ENCODE results near the gene CFAP46. TPM values are rescaled to one million over a fixed set of nuclear protein-coding genes. Genes with fewer than 3 reads are reported as not detected.

CFAP46 gene
- total RNA-seq, 6 donors from 2014 or later: 0.60 to 28.3 (median 8.0) TPM

DNA sequence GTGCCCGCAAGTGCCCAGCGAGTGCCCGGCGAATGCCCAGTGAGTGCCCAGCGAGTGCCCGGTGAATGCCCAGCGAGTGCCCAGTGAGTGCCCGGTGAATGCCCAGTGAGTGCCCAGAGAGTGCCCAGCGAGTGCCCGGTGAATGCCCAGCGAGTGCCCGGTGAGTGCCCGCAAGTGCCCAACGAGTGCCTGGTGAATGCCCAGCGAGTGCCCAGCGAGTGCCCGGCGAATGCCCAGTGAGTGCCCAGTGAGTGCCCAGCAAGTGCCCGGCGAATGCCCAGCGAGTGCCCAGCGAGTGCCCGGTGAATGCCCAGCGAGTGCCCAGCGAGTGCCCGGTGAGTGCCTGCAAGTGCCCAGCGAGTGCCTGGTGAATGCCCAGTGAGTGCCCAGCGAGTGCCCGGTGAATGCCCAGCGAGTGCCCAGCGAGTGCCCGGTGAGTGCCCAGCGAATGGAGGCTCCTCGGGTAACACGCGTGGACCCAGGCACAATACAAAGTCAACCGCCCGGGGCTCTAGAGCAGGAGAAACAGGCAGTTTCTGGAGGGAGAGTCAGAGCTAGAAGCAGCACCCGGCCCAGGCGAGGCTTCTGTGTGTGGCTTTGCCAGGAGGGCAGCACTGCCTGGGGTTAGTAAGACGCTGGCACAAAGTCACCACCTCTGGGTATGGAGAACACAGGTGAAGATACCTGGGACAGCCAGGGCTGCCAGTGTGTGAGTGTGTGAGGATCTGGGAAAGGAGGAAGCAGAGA, 38.2 kb upstream of the CFAP46 start:
- TF ChIP-seq POLR2AphosphoS5 (IDR thresholded peaks at IDR 0.05) (no peak), EP300 (IDR thresholded peaks at IDR 0.05) (no peak), POLR2A (IDR thresholded peaks at IDR 0.05) (no peak)
- TF ChIP-seq, protein P1, sequence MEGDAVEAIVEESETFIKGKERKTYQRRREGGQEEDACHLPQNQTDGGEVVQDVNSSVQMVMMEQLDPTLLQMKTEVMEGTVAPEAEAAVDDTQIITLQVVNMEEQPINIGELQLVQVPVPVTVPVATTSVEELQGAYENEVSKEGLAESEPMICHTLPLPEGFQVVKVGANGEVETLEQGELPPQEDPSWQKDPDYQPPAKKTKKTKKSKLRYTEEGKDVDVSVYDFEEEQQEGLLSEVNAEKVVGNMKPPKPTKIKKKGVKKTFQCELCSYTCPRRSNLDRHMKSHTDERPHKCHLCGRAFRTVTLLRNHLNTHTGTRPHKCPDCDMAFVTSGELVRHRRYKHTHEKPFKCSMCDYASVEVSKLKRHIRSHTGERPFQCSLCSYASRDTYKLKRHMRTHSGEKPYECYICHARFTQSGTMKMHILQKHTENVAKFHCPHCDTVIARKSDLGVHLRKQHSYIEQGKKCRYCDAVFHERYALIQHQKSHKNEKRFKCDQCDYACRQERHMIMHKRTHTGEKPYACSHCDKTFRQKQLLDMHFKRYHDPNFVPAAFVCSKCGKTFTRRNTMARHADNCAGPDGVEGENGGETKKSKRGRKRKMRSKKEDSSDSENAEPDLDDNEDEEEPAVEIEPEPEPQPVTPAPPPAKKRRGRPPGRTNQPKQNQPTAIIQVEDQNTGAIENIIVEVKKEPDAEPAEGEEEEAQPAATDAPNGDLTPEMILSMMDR (IDR thresholded peaks at IDR 0.05): no peak
- H3K27me3 ChIP-seq: no peaks in the 10 kb centered on the region
- peak overlapping the region in 1 of 4 donors; percentile 21 for H3K27ac ChIP-seq
- H3K4me3 ChIP-seq: no peak overlapping the region
- H3K4me1 ChIP-seq: peaks cover 0 to 12% (median 2%) of the 10 kb centered on the region in 4 donors
- peak; percentile 56 to 71 for DNase-seq
- no peaks in the 10 kb centered on the region for H3K9me3 ChIP-seq
- no peaks in the 10 kb centered on the region for H3K36me3 ChIP-seq
- ATAC-seq (ENCODE audit: low FRiP score in 2 of 2): peak in 1 of 2 donors; percentile 23
- 72 to 81% methylated on average over 8 to 41 of the region's 41 CpGs for WGBS, 2 donors

DNA sequence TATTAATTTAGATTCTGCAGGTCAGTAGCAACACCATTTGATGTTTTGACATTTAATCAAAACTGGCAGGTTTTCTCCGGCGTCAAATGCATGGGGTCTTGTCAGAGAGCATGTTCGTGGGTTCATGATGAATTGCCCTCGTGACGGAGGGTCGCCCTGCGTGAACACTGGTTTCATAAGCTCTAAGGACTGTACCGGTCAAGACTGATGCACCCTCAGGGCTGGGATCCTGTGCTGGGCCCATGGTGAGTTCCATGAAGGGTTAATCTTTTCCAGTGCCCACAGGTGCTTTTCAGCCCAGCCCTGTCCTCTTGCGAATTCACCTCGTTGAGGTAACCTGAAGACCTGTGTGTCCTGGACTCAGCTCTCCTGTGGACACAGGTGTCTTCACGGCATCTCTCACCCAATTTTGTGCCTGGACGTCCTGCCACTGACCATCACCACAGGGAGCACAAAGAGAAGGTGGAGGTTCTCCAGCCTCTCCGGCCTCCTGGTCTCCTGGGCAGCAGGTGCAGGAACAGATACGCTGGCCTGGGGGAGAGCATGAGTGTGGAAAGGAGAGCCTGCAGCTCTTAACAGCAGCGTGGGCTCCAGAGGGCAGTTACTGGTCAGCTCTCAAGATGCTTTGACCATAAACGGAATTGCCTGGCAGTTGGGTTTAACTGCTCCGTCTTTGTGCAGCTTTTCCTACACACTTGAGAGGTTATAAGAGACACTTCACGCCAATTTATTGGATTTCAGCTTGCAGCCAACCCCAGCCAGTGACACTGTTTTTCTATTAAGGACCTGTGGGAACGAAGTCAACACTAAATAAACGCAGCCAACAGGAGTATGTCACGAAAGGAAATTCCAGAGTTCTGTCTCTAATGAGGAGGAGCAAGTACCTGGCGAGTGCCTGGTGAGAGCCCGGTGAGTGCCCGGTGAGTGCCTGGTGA, 37.4 kb upstream of the CFAP46 start:
- DNase-seq: no peak
- H3K27me3 ChIP-seq: no peaks in the 10 kb centered on the region
- H3K4me3 ChIP-seq: no peak overlapping the region
- no peak for ATAC-seq (ENCODE audit: low FRiP score in 2 of 2)
- 63 to 69% methylated on average over 24 of the region's 24 CpGs for WGBS, 2 donors
- TF ChIP-seq POLR2AphosphoS5 (IDR thresholded peaks at IDR 0.05) (no peak), EP300 (IDR thresholded peaks at IDR 0.05) (no peak), POLR2A (IDR thresholded peaks at IDR 0.05) (no peak)
- TF ChIP-seq, protein P1 (IDR thresholded peaks at IDR 0.05): no peak
- peaks cover 0 to 5% (median 2%) of the 10 kb centered on the region in 4 donors for H3K4me1 ChIP-seq
- no peak overlapping the region for H3K27ac ChIP-seq
- H3K36me3 ChIP-seq: no peaks in the 10 kb centered on the region
- no peaks in the 10 kb centered on the region for H3K9me3 ChIP-seq

DNA sequence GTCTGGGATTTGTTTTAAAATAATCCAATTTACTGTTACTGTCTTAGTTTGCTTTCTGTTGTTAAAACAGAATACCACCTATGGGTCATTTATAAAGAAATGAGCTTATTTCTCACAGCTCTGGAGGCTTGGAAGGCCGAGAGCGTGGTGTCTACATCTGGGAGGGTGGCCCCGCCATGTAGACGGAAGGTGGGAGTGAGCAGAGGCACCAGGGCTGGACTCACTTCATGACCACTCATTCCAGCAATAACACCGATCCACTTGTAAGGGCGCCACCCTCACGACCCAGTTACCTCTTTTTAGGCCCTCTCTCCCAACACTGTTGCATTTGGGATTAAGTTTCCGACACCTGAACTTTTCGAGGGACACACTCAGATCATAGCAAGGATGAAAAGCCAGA, 36.2 kb upstream of the CFAP46 start:
- H3K27me3 ChIP-seq: no peaks in the 10 kb centered on the region
- H3K4me3 ChIP-seq: no peak overlapping the region
- H3K36me3 ChIP-seq: no peaks in the 10 kb centered on the region
- DNase-seq (no peak), ATAC-seq (ENCODE audit: low FRiP score in 2 of 2) (no peak)
- H3K9me3 ChIP-seq: no peaks in the 10 kb centered on the region
- TF ChIP-seq EP300 (IDR thresholded peaks at IDR 0.05) (no peak), POLR2AphosphoS5 (IDR thresholded peaks at IDR 0.05) (no peak), POLR2A (IDR thresholded peaks at IDR 0.05) (no peak)
- TF ChIP-seq, protein P1 (IDR thresholded peaks at IDR 0.05): no peak
- H3K27ac ChIP-seq: no peak overlapping the region
- peaks cover 0 to 4% (median 0%) of the 10 kb centered on the region in 4 donors for H3K4me1 ChIP-seq
- 79 to 90% methylated on average over 9 of the region's 9 CpGs for WGBS, 2 donors

DNA sequence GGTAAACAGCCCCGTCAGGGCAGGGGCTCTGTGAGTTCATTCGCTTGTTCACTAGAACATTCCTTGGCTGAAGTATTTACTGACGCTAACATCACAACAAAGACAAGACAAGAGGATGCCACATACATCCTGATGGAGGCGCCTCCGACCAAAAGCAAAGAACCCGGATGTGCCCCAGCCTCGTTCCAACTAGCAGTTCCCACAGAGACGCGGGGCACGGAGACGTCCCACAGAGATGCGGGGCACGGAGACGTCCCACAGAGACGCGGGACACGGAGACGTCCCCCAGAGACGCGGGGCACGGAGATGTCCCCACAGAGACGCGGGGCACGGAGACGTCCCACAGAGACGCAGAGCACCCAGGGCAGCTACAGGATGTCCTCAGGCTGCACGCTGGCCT, 35.4 kb upstream of the CFAP46 start:
- no peak for ATAC-seq (ENCODE audit: low FRiP score in 2 of 2)
- whole genome bisulfite sequencing, 2 donors: 74 to 78% methylated on average over 26 to 27 of the region's 27 CpGs

More for the DNA sequence above, 35.4 kb upstream of the CFAP46 start:
- peak in 1 of 2 donors; percentile 52 for DNase-seq
- Histone ChIP-seq H3K4me1 (peaks cover 0 to 4% (median 0%) of the 10 kb centered on the region in 4 donors), H3K4me3 (no peak overlapping the region), H3K36me3 (no peaks in the 10 kb centered on the region), H3K9me3 (no peaks in the 10 kb centered on the region), H3K27ac (no peak overlapping the region), H3K27me3 (no peaks in the 10 kb centered on the region)
- TF ChIP-seq, protein P1 (IDR thresholded peaks at IDR 0.05): no peak
- TF ChIP-seq EP300 (IDR thresholded peaks at IDR 0.05): no peak
- no peak for TF ChIP-seq POLR2AphosphoS5 (IDR thresholded peaks at IDR 0.05)
- TF ChIP-seq POLR2A (IDR thresholded peaks at IDR 0.05): no peak

All from upper lobe of left lung (tissue), 6 donors.